SK-MEL-5 (cell line): ENCODE results near the gene PLSCR5. TPM values are rescaled to one million over a fixed set of nuclear protein-coding genes. Genes with fewer than 3 reads are reported as not detected.

Experiments
- DNase-seq: peaks from one replicate; pipeline ENCODE4 v3.0.0-alpha.2; 2016; ENCODE audit warnings: low read depth, low spot score
- in situ Hi-C: cut with HindIII; loops from 2 replicates; pipeline ENCODE4 v1.10.0; 2016; ENCODE audit warnings: low sequenced_read_pairs, high pct_unique_total_duplicates, low pct_unique_long_range_greater_than_20kb
- polyA plus RNA-seq, 2 experiments: library from polyadenylated mRNA; depleted of rRNA; stranded (reverse); fragments of >200 nt; gene quantifications; 2 replicates each; pipeline ENCODE4 v1.2.3, GENCODE V29; 2015
- total RNA-seq: library from RNA; depleted of rRNA; stranded (reverse); fragments of >200 nt; shearing (Covaris generic); gene quantifications from 2 replicates; pipeline ENCODE4 v1.2.3, GENCODE V29; 2014; rRNA removed

The PLSCR5 gene, protein sequence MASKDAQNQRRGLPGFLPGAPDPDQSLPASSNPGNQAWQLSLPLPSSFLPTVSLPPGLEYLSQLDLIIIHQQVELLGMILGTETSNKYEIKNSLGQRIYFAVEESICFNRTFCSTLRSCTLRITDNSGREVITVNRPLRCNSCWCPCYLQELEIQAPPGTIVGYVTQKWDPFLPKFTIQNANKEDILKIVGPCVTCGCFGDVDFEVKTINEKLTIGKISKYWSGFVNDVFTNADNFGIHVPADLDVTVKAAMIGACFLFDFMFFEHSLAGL
- not detected in 2 replicates for total RNA-seq
- not detected in 2 replicates for polyA plus RNA-seq (2015; cell fraction: cytosol; rRNA removed)
- polyA plus RNA-seq (2015; cell fraction: nucleus; rRNA removed) = 0.64 TPM in 1 of 2 replicates, not detected in the other

DNA sequence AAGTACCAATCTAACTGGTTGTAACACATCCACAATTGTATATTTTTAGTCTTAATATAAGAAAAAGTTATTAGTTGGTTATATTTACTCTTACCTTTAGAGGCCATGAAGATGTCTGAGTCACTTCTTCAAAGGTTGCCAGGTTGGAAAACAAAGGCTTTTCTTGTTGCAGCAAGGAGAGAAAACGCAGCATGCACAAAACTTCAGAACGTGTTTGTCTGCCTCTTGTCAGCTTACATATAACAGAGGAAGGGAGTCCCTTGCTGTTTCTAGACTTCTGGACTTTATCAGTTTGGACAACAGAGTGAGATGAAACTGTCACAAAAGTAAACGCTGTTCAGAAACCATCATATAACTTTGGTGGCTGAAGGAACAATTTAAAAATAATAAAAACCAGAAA lies at the start of gene PLSCR5:
Gene PLSCR5, minus strand, starts transcription at position 241 of the 400 bp plus-strand sequence. Its CDS starts 134 bp downstream, at position 107.
- in situ Hi-C loops = no loop called here

GRCh38 chr3:146653978-146654377 lies 48.8 kb upstream of the PLSCR5 start:
- no peak for DNase-seq
- in situ Hi-C loops = no loop called here

More for the DNA sequence above, at the start of gene PLSCR5:
- peak; percentile 30 for DNase-seq

DNA sequence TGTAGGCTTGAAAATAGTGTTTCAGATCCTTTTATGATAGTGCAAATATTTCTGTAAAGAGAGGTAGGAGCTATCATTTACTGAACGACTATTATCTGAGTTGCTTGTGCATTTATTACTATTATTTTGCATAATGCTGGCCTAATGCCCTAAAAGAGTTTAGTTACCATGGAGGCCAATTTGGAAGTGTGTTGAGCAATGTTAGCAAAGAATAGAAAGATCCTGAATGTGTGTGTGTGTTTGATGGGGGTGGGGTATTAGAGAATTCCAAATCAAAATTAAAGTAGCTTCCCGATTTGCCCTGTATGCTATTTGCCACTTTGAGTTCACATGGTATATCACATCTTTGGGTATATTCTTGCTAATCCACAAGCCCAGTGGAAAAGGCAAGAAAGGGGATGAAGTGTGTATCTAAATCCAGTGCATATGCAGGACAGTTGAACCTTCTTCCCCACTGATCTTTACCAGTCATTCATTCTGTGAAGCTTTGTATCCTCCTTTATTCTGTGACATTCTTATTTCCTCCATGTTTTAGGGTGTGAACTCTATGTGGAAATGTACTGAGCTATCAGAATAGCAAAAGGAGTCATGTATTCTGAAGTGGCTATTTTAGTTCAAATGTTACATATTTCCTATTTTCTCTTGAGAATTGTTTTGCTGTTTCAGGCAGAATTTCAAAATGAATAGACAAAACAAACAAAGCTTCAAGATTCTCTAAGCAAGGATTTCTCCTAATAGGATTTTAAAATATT lies 45.7 kb upstream of the PLSCR5 start:
- in situ Hi-C loops = no loop called here
- no peak for DNase-seq

GRCh38 chr3:146646261-146646660 lies 41.1 kb upstream of the PLSCR5 start:
- no peak for DNase-seq
- in situ Hi-C loops = no loop called here

GRCh38 chr3:146640955-146641867 lies 36.1 kb upstream of the PLSCR5 start:
- DNase-seq = peak; percentile 82
- in situ Hi-C loops = no loop called here

DNA sequence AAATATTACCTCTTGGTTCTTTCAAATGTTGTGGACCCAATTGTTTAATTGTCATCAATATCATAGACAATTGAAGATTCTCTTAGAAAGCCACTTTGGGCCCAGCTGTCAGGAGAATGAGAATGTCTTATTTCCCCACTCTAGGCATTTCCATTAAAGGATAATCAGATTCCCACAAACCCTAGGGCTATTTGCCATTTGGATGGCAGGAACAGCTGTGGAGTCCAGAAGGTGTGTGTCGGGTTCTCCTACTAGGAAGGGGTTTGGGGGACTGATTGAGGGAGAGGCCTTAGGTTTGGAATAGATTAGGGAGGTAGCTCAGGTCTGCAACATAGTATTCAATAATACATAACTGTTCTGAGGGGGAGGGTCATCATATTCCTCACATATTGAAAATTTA lies 35.2 kb upstream of the PLSCR5 start:
- in situ Hi-C loops = no loop called here
- no peak for DNase-seq

DNA sequence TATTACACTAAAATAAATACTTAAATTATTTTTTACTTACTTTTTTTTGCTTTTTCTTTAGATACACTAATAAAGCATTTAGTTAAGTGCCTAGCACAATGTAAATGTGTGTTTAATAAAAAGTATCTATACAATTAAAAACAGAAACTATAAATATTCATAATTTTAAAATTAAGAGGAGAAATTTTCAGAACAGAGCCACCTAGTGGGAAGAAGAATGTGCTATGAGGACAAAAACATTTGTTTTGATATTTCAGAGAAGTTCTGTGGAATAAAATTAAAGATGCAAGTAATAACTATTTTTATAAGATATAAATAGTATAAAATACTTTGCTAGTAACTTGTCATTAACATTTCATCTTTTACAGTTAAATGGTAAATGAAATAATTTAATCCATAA lies 33.6 kb upstream of the PLSCR5 start:
- peak; percentile 20 for DNase-seq
- in situ Hi-C loops = no loop called here

- in situ Hi-C loops = no loop called here
- DNase-seq = no peak
These were observed 32.7 kb upstream of the PLSCR5 start for GRCh38 chr3:146637871-146638270.

GRCh38 chr3:146636881-146637280 lies 31.7 kb upstream of the PLSCR5 start:
- in situ Hi-C loops = no loop called here
- DNase-seq = no peak

DNA sequence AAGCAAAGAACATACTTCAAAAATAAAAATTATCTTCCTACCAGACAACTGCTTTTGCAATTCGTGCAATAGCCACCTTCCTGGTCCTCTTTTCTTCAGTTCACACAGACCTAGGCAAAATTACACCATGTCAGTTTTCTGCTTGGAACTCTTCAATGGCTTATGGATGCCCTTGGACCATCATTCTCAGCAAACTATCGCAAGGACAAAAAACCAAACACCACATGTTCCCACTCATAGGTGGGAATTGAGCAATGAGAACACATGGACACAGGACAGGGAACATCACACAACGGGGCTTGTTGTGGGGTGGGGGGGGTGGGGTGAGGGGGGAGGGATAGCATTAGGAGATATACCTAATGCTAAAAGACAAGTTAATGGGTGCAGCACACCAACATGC lies 29.2 kb upstream of the PLSCR5 start:
- in situ Hi-C loops = no loop called here
- DNase-seq = no peak

GRCh38 chr3:146628671-146629070 lies 23.5 kb upstream of the PLSCR5 start:
- DNase-seq = no peak
- in situ Hi-C loops = loop anchor here (5.0 kb wide), 1 partner anchor 41 kb away; no protein-coding TSS in a partner anchor

- no peak for DNase-seq
- in situ Hi-C loops = loop anchor here (5.0 kb wide), 1 partner anchor 39 kb away; no protein-coding TSS in a partner anchor
These were observed 21.4 kb upstream of the PLSCR5 start for GRCh38 chr3:146626403-146627122.

DNA sequence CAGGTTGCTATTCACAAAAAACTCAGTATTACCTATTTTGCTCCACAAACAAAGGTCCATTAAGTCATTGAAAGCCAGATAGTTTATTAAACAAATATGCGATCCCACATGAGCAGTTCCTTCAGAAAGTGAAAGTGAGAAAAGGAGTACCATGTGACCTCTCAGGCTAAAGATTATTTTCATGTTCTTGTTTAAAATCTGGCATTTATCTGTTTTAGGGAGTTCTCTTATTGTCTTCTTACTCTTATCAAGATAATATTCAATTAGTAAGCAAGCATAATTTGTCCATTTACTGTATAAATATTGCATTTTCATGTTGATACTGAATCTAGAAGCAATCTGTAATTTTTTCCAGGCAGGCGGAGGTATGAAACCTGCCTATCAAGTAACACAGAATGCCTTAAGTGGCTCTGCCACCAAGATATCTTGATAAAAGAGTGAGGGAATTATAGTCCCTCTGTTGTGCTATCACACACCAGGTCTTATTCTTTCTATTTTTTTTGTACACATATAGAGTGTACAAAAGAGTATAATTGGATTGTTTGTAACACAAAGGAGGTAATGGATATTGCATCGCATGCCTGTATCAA lies 20.1 kb upstream of the PLSCR5 start:
- DNase-seq = peak; percentile 54
- in situ Hi-C loops = loop anchor here (5.0 kb wide), 1 partner anchor 38 kb away; no protein-coding TSS in a partner anchor

GRCh38 chr3:146621723-146622122 lies 16.6 kb upstream of the PLSCR5 start:
- in situ Hi-C loops = no loop called here
- DNase-seq = no peak

DNA sequence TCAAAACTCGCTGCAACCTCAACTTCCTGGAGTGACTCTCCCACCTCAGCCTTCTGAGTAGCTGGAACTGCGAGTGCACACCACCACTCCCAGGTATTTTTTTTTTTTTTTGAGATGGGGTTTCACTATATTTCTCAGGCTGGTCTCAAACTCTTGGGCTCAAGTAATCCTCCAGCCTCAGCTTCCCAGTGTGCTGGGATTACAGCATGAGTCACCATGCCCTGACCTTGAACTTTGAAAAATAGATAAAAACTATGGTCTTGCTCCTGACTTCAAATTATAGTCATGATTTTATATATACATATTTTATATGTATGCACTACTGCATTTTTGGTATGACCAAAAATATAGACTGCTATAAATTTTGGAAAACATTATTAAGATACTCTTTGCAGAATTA lies 6.9 kb upstream of the PLSCR5 start:
- in situ Hi-C loops = no loop called here
- no peak for DNase-seq

DNA sequence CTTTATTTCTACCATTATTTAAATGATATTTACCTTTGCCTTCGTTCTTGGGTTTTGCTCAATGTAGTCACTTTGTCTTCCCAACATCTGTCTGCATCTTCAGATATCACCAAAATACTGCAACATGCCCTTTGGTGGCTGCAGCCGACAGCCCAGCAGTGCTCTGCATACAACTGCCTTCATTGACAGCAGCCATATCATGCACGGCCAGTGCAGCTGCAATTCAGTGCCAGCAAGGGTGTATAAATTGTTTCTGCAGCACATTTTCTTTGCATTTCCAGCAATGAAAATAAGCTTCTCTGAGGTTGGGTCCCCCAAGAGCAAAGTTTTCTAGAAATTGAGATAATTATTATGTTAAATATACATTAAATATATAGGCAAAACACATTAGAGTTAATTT lies 6.0 kb upstream of the PLSCR5 start:
- in situ Hi-C loops = no loop called here
- no peak for DNase-seq

DNA sequence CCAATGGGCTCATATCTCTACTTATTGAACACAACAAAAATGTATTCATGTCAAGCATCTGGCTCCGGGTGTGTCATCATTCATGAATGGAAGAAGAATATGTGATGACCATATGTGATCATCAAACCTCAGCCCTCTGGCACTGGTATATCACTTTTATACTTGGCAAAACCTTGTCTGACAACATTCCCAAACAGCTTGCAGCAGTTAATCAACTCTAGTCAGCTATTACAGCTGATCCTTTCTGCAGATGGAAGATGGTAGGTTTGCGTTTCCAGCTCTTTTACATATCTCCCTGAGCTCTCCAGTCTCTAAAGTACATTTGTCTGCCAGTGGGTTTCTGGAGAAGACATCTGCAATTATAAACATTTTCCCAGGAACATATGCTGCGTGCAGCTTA lies 6.6 kb downstream of the PLSCR5 start:
- no peak for DNase-seq
- in situ Hi-C loops = no loop called here
